Upper lobe of left lung (tissue), 6 donors: Measurements from ENCODE around the gene CTAGE8. TPM values are rescaled to one million over a fixed set of nuclear protein-coding genes. Genes with fewer than 3 reads are reported as not detected.
A peak's percentile ranks its signal among the peaks of the same experiment; 100 is the strongest.
"Not testable (repeated sequence)": the region's sequence is repeated elsewhere in the genome, so short reads cannot be mapped to it uniquely, and the experiment has no call there.

Experiments
- ATAC-seq, 2 donors: fragments of 200-7000 bp; cut with Tn5 transposase; one replicate each; pipeline ENCODE4 v1.9.1; 2022; ENCODE audit warnings: mild to moderate bottlenecking in 2 of 2, moderate library complexity in 2 of 2; ENCODE audit not compliant: low FRiP score in 2 of 2
- DNase-seq, 2 donors: peaks; one replicate each; pipeline ENCODE4 v3.0.0-alpha.2; 2019 to 2020
- H3K27ac ChIP-seq, 4 donors: fragments of 200-600 bp; sonication (generic); one replicate each; pipeline ENCODE4 v1.5.1; 2016 to 2019
- H3K27me3 ChIP-seq, 4 donors: fragments of 200-600 bp; sonication (generic); one replicate each; pipeline ENCODE4 v1.5.1; 2017 to 2019
- H3K36me3 ChIP-seq, 4 donors: fragments of 200-600 bp; sonication (generic); one replicate each; pipeline ENCODE4 v1.5.1; 2016 to 2019
- H3K4me1 ChIP-seq, 4 donors: fragments of 200-600 bp; sonication (generic); one replicate each; pipeline ENCODE4 v1.5.1; 2018 to 2019
- H3K4me3 ChIP-seq, 4 donors: fragments of 200-600 bp; sonication (generic); one replicate each; pipeline ENCODE4 v1.5.1; 2017 to 2019; ENCODE audit warnings: mild to moderate bottlenecking in 2 of 4, moderate library complexity in 1 of 4
- H3K9me3 ChIP-seq, 4 donors: fragments of 200-600 bp; sonication (generic); one replicate each; pipeline ENCODE4 v1.5.1; 2018 to 2019
- CTCF ChIP-seq, 6 experiments: fragments of 450-650 bp in 4 of 6; fragments of 200-600 bp in 2 of 6; sonication (generic) in 2 of 6; IDR thresholded peaks; one replicate each; pipeline ENCODE4 v1.5.1; 2016 to 2019; ENCODE audit warnings: antibody characterized with exemption in 6 of 6
- EP300 ChIP-seq, 4 donors: sonication (generic); formaldehyde crosslinking; IDR thresholded peaks; one replicate each; pipeline ENCODE4 v1.5.1; 2017; ENCODE audit warnings: antibody characterized with exemption in 4 of 4, control low read depth in 2 of 4
- POLR2A ChIP-seq, 4 donors: fragments of 450-650 bp; IDR thresholded peaks; one replicate each; pipeline ENCODE4 v1.5.1; 2016 to 2017; ENCODE audit warnings: antibody characterized with exemption in 4 of 4, mild to moderate bottlenecking in 2 of 4
- POLR2AphosphoS5 ChIP-seq, 2 donors: sonication (generic); formaldehyde crosslinking; IDR thresholded peaks; one replicate each; pipeline ENCODE4 v1.5.1; 2017; ENCODE audit warnings: antibody characterized with exemption in 2 of 2
- WGBS, 2 donors: methylation state at CpG; one replicate each; pipeline ENCODE4 v1.1.5; 2017 to 2018; 5-methylcytosine and 5-hydroxymethylcytosine counted together
- total RNA-seq, 6 donors: library from RNA; depleted of rRNA in 4 of 6; stranded (reverse); fragments of >200 nt in 4 of 6; gene quantifications; one replicate each; pipeline versions ENCODE4 v1.1.0 to v1.2.1, GENCODE V29; 2016 to 2021
- donor health status: DM: no; HTN: no; CAD: no; lungs with moderate emphysema.
- donor health status: DM: no; HTN: yes; CAD: no; lungs with severe emphysema.

The CTAGE8 gene
- total RNA-seq, 6 donors from 2014 or later: 1.5 to 7.3 (median 2.5) TPM; not detected in 1

- no CpG with 5 or more reads among the region's 3 CpGs for WGBS, 2 donors
- H3K36me3 ChIP-seq, H3K4me3 ChIP-seq, H3K27ac ChIP-seq, H3K9me3 ChIP-seq, DNase-seq, ATAC-seq, H3K27me3 ChIP-seq, H3K4me1 ChIP-seq: not testable (repeated sequence)
Measured at GRCh38 chr7:144287171-144287784, 18.2 kb upstream of the CTAGE8 start.

DNA sequence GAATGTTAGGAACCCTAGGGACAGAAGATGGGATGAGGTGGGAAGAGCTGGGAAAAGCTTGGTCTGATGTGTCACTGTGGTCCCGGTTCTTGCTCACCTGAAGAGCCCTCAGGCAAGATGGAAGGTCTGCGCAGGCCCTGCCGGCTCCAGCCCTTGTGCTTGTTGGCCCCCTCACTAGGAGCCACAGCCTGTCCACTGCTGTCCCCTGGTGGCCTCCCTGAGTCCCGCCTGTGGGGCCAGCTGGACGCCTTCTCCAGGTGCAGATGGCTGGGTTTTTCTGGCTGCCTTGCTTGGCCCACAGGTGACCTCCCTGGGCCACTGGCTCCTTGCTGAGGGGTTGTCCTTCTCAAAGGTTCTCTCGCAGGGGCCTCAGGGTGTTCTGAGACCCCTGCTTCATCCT lies 14.6 kb upstream of the CTAGE8 start:
- not testable (repeated sequence) for ATAC-seq, H3K4me3 ChIP-seq, H3K27me3 ChIP-seq, H3K36me3 ChIP-seq, H3K4me1 ChIP-seq, H3K9me3 ChIP-seq, DNase-seq, H3K27ac ChIP-seq
- no CpG with 5 or more reads among the region's 6 CpGs for WGBS, 2 donors

GRCh38 chr7:144282490-144282889 lies 13.4 kb upstream of the CTAGE8 start:
- not testable (repeated sequence) for H3K27me3 ChIP-seq, H3K4me3 ChIP-seq, H3K9me3 ChIP-seq, DNase-seq, H3K4me1 ChIP-seq, H3K36me3 ChIP-seq, H3K27ac ChIP-seq
- WGBS, 2 donors: 79 to 80% methylated on average over 2 to 4 of the region's 4 CpGs
- ATAC-seq: peak in 1 of 2 donors; percentile 8

GRCh38 chr7:144281981-144282380 lies 12.9 kb upstream of the CTAGE8 start:
- ATAC-seq: peak in 1 of 2 donors; percentile 6
- DNase-seq, H3K27ac ChIP-seq, H3K4me3 ChIP-seq, H3K27me3 ChIP-seq, H3K4me1 ChIP-seq, H3K36me3 ChIP-seq, H3K9me3 ChIP-seq: not testable (repeated sequence)
- WGBS, 2 donors: no CpG with 5 or more reads among the region's 8 CpGs

DNA sequence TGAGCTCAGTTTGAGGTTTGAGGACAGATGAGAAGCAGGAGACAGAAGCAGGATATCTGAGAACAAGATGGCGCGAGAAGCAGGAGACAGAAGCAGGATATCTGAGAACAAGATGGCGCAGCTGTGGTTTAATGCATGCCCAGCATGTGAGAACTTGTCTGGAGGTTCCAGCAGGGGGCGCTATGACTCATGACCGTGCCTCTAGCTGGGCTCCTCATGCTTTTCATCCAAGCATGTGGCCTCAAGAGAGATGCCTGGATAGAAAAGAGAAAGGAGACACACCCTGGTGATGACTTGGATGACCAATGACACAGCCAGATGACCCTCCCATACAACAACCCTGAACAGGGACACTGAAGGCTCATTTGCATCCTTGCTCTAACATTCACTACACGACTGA lies 10.9 kb upstream of the CTAGE8 start:
- H3K36me3 ChIP-seq, ATAC-seq, H3K27me3 ChIP-seq, DNase-seq, H3K4me1 ChIP-seq, H3K9me3 ChIP-seq, H3K4me3 ChIP-seq, H3K27ac ChIP-seq: not testable (repeated sequence)
- WGBS, 2 donors: 88 to 96% methylated on average over 3 to 4 of the region's 6 CpGs

- ATAC-seq, DNase-seq, H3K9me3 ChIP-seq, H3K4me3 ChIP-seq, H3K36me3 ChIP-seq, H3K4me1 ChIP-seq, H3K27ac ChIP-seq, H3K27me3 ChIP-seq: not testable (repeated sequence)
- WGBS, 2 donors: 95% methylated on average over 4 of the region's 6 CpGs
Measured at GRCh38 chr7:144275281-144275680, 6.2 kb upstream of the CTAGE8 start.

- not testable (repeated sequence) for H3K27ac ChIP-seq, H3K4me3 ChIP-seq, H3K4me1 ChIP-seq, H3K36me3 ChIP-seq, H3K9me3 ChIP-seq, DNase-seq, H3K27me3 ChIP-seq
- ATAC-seq: peak in 1 of 2 donors; percentile 36
- WGBS, 2 donors: 89 to 93% methylated on average over 5 to 7 of the region's 7 CpGs
Measured at GRCh38 chr7:144264692-144265091, 4.4 kb downstream of the CTAGE8 start, which contains the start of gene OR2A7. Gene OR2A7 (minus strand): TSS chr7:144264792. CDS start chr7:144259628, 5,164 bp downstream.

DNA sequence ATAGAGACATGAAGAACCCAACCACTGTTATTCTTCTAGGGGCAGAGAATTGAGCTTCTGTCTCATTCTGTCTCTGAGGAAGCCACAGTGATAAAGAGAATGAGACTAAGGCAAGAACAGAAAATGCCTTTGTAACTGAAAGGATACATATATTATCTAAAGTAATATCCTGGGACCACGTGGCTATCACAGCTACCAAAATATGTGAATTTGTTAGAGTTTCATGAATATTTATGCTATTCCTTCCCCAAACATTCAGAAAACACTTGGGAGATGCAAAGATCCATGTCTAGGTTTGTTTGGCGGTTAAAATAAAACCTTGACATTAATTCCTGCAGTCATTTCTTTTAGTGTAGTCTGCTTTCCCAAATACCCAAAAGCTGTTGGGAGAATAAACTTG lies 7.0 kb downstream of the CTAGE8 start:
- not testable (repeated sequence) for H3K27ac ChIP-seq, H3K4me3 ChIP-seq, H3K9me3 ChIP-seq, H3K27me3 ChIP-seq, H3K36me3 ChIP-seq, ATAC-seq, H3K4me1 ChIP-seq, DNase-seq
- no CpG with 5 or more reads among the region's 2 CpGs for WGBS, 2 donors

- not testable (repeated sequence) for H3K4me3 ChIP-seq, H3K36me3 ChIP-seq, ATAC-seq, H3K27ac ChIP-seq, DNase-seq, H3K27me3 ChIP-seq, H3K4me1 ChIP-seq, H3K9me3 ChIP-seq
- no CpG with 5 or more reads among the region's 14 CpGs for WGBS, 2 donors
Measured at GRCh38 chr7:144259067-144259466, 10.0 kb downstream of the CTAGE8 start.

DNA sequence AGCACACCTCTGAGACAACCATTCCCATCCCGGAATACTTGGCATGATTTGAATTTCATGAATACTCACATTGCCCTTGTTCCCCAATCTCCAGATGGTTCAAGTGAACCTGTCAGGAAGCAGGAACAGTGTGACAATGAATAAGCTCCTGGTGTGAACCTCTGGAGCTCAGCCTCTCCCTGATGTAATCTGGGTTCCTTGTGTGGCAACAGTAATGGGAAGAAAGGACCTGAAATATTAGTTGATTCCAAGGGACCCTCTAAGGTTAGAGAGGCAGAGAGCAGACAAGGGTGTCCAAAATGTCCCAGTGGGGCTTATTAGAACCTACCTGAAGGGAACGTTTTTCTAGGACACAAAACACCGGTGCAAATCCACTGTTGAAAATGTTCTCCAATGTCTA lies 13.0 kb downstream of the CTAGE8 start:
- ATAC-seq (peak in 1 of 2 donors; percentile 44), DNase-seq (peak in 1 of 2 donors; percentile 30)
- H3K27ac ChIP-seq: no peak overlapping the region
- H3K4me3 ChIP-seq: no peak overlapping the region
- WGBS, 2 donors: 51 to 64% methylated on average over 3 of the region's 3 CpGs
- H3K36me3 ChIP-seq: no peaks in the 10 kb centered on the region
- H3K9me3 ChIP-seq: no peaks in the 10 kb centered on the region
- H3K4me1 ChIP-seq: peaks cover 0 to 5% (median 0%) of the 10 kb centered on the region in 4 donors
- no peaks in the 10 kb centered on the region for H3K27me3 ChIP-seq
- TF ChIP-seq POLR2A (IDR thresholded peaks at IDR 0.05): no peak
- no peak for TF ChIP-seq CTCF (IDR thresholded peaks at IDR 0.05)
- TF ChIP-seq EP300 (IDR thresholded peaks at IDR 0.05): no peak
- no peak for TF ChIP-seq POLR2AphosphoS5 (IDR thresholded peaks at IDR 0.05)
